ENCODE data around the gene PSME3IP1.
"Not testable (repeated sequence)": the region's sequence is repeated elsewhere in the genome, so short reads cannot be mapped to it uniquely, and the experiment has no call there.

PSME3IP1 gene, protein sequence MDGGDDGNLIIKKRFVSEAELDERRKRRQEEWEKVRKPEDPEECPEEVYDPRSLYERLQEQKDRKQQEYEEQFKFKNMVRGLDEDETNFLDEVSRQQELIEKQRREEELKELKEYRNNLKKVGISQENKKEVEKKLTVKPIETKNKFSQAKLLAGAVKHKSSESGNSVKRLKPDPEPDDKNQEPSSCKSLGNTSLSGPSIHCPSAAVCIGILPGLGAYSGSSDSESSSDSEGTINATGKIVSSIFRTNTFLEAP

DNA sequence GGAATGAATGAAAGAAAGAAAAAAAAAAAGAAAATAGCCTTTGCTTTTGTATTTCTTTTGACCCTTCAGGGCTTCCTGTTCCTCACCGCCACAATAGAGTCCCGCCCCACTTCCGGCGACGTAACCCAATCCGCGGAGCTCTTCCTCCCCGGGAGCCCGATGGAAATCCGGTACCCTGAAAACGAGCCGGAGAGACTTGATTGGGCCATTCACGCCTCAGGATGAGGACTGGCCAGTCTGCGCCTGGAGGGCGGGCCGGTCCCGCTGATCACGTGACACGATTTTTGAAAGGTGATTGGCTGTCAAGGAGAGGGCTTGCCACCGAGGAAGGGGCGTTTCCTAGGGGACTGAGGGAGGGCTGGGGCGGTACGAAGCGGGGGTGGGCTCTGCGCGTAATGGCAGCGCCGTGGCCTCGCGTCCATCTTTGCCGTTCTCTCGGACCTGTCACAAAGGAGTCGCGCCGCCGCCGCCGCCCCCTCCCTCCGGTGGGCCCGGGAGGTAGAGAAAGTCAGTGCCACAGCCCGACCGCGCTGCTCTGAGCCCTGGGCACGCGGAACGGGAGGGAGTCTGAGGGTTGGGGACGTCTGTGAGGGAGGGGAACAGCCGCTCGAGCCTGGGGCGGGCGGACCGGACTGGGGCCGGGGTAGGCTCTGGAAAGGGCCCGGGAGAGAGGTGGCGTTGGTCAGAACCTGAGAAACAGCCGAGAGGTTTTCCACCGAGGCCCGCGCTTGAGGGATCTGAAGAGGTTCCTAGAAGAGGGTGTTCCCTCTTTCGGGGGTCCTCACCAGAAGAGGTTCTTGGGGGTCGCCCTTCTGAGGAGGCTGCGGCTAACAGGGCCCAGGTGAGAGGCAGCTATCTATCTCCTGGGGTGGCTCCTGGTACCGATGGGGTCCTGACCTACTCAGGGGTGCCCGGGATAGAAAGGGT lies at the start of gene PSME3IP1, which contains the start of gene RSPRY1:
Gene PSME3IP1 (minus strand): TSS at position 95 of the 927 bp plus-strand sequence. CDS start 12,185 bp downstream, outside the sequence.
Gene RSPRY1 (plus strand): TSS at position 385 of the 927 bp plus-strand sequence. CDS start 18,330 bp downstream, outside the sequence.
- peak; percentile 98 for DNase-seq

DNA sequence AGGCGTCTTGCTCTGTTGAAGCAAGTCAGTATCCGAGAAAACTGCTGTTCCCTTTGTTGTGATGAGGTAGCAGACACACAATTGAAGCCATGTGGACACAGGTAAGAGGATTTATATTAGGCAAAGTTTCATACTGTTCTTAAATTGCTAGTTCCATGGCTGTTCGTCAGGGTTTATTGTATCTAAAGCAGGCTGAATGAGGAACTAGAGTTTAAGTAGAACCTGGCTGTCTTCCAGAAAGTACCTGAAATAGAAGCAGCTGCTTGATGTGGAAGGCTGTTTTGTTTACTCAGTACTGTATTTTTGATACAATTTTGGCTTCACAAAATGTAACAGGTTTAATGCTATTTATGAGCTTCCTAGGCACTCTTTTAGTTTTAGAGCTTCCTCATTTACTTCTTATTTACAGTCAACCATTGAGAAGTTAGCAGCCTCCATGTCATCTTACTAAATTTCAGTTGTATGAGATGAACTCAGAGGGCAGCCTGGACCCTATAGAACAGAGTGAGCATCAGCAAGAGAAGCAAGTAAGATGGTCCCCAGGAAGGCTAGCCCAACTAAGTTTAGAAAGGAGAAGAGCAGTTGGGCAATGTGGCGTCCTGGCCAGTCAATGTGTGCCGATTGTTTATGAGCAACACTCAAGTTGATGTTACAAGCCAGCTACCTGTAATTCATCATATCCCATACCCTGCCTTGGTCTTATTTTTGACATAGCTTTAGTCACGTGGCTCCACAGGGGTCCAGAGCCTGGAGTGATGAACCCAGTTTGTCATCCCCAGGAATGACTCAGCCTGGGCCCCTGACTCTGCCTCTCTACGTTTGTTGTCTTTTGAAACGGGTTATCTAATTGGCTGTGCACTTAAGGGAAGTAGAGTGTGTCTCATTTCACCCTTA lies 49.5 kb upstream of the PSME3IP1 start:
- DNase-seq, result no peak

- DNase-seq, result no peak
These were observed 48.9 kb upstream of the PSME3IP1 start for GRCh38 chr16:57234707-57235092.

DNA sequence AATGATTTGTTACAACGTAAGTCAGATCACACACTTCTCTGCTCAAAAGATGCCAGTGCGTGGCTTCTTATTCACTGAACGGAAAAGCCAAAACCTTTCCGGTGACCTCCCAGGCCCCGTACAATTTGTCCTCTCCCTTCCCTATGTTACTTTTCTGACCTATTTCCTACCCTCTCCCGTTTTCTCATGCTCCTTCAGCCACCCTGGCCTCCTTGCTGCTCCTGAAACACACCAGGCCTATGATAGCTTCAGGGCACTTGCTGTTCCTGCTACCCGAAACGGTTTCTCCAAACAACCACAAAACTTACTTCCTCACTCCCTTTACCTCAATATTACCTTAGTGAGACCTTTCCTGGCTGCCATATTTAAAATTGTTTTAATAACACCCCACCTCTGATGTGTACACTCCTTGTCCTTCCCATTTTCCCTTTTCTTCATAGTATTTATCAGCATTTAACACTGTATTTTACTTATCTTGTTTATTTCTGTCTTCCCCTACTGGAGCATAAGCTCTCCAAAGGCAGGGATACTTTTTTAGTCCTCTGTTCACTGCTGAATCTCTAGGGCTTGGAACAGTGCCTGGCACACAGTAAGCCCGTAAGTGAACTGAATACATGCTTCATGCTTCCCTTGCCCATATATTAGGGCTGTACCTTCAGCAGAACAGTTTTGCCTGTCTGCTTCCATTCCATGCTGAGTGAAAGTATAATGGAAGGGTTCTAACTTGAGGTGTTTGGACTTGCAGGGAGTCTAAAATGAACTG lies 48.3 kb upstream of the PSME3IP1 start:
- no peak for DNase-seq

DNA sequence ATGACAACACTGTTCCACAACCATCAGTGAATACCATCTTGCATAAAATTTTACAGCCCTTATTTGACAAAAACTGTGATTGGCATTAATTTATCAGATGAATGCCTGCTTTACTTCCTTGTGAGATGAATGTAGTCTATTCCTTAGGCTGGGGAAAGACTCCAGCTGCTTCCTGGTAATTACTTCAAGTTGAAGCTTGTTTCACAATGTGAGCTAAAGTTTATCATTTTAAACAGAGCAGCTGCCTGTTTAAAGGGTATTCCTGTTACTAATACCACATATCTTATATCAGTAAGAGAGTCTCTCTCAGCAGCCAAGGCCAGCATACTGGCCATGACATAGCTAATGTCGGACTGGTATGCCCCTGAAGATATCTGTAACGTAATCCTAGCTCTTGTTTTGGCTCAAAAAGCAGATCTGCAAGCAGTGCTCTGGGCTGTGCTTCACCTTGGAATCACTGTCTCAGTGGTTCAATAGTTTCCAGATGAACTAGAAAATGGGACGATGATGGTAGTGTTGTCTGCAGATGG lies 46.0 kb upstream of the PSME3IP1 start:
- DNase-seq, result no peak

- DNase-seq, result no peak
These were observed 43.2 kb upstream of the PSME3IP1 start for GRCh38 chr16:57229079-57229478.

DNA sequence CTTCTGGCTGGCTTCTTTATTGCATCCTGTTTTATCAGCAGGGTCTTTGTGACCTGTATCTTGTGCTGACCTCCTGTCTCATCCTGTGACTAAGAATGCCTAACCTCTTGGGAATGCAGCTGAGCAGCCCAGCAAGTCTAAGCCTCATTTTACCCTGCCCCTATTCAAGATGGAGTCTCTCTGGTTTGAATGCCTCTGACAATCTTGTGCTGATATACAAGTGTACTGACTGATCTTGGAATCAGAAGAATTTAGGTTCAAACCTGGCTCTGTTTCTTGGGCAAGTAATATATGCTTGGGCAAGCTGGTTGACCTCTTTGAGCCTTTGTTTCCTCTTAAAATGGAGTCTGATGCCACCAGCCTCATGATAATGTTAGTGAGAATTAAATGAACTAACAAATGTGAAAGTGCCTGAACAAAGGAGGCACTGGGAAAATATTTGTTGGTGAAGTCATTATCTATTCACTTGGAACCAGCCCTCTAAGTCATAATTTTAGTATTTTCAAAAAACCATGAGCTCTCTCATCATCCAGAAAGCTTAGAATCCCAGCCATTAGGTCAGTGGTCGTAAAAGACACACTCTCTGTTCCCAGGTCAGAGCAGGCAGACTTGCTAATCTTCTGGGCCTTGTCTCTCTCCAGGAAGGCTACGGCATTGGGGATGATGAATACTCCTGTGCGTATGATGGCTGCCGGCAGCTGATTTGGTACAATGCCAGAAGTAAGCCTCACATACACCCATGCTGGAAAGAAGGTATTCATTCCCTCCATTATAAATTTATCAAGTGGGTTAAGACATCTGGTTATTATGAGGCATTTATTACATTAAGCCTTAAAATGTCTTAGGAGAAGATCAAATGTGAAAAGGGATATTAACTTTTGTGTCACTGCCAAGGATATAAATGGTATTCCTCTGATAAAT lies 41.1 kb upstream of the PSME3IP1 start:
- DNase-seq, result no peak

GRCh38 chr16:57225978-57226377 lies 40.1 kb upstream of the PSME3IP1 start:
- no peak for DNase-seq

GRCh38 chr16:57224651-57225335 lies 39.0 kb upstream of the PSME3IP1 start:
- no peak for DNase-seq

GRCh38 chr16:57223057-57223456 lies 37.2 kb upstream of the PSME3IP1 start:
- DNase-seq, result no peak

- no peak for DNase-seq
These were observed 31.1 kb upstream of the PSME3IP1 start for GRCh38 chr16:57216968-57217367.

GRCh38 chr16:57213462-57213861 lies 27.6 kb upstream of the PSME3IP1 start:
- DNase-seq, result no peak

DNA sequence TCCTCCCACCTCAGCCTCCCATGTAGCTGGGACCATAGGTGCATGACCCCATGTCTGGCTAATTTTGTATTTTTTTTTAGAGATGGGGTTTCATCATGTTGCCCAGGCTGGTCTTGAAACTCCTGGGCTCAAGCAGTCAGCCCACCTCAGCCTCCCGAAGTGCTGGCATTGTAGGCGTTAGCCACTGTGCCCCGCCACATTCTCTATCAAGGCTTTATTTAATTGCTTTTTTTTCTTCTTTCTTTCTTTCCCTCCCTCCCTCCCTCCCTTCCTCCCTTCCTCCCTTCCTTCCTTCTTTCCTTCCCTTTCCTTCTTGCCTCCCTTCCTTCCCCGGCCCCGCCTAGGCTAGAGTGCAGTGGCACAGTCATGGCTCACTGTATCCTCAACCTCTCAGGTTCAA lies 23.9 kb upstream of the PSME3IP1 start:
- DNase-seq, result no peak

GRCh38 chr16:57208926-57209325 lies 23.1 kb upstream of the PSME3IP1 start:
- DNase-seq, result no peak

DNA sequence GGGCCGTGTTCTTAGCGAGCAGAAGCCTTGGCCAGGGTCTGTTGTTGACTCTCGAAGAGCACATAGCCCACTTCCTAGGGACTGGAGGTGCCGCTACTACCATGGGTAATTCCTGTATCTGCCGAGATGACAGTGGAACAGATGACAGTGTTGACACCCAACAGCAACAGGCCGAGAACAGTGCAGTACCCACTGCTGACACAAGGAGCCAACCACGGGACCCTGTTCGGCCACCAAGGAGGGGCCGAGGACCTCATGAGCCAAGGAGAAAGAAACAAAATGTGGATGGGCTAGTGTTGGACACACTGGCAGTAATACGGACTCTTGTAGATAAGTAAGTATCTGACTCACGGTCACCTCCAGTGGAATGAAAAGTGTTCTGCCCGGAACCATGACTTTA lies 18.8 kb upstream of the PSME3IP1 start:
- DNase-seq, result no peak

DNA sequence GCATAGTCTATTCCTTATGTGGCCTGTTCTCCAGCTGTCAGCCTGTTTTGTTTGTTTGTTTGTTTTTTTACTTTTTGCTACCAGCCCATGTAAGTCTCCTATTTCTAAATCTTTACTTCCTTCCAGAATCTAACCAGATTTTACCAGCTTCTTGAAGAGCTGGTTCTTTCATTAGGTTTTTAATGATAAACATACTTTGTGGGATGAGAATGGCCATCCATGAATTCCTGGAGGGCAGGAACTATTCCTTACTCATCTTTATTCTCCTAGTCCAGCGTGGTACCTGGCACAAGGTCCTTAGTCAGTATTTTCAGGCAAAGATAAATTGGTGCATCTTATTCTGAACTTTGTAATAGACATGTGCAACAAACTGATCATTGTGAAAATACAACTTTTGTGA lies 17.6 kb upstream of the PSME3IP1 start:
- DNase-seq, result no peak

DNA sequence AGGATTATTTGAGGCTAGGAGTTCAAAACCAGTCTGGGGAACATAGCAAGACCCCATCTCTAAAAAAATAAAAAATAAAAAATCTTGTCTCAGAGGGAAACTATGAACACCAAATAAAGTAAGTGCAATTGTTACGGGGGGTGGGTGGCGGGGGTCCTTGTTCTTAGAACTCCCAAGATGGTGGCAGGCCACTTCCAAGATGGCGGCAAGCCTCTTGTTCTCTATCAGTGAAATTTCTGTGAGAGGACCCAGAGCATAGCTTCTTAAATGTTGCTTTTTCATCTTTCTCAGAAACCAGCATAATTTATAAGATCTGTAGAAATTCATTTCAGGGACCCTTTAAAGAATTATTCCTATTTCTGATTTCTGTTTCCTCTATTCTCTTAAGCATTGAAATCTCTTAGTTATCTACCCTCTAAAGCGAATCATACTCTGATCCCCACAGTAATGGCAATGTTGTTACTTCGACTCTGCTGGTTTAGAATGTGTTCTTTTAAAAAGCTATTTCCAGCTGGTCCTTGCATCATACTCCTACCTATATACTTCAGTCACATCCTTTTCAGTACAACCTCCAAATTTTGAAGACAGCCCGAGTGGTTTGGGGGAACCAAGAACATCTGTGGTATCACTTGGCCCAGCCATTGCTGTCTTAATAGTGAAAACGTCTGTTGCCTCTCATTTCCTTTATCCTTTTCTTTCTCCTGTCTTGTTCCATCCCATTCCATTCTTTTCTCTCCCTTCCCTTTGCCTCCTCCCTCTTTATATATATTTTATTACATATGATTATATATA lies 16.5 kb upstream of the PSME3IP1 start:
- no peak for DNase-seq

DNA sequence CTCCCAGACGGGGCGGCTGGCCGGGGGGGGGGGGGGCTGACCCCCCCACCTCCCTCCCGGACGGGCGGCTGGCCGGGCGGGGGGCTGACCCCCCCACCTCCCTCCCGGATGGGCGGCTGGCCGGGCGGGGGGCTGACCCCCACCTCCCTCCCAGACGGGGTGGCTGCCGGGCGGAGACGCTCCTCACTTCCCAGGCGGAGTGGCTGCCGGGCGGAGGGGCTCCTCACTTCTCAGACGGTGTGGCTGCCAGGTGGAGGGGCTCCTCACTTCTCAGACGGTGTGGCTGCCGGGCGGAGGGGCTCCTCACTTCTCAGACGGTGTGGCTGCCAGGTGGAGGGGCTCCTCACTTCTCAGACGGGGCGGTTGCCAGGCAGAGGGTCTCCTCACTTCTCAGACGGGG lies 15.1 kb upstream of the PSME3IP1 start:
- not testable (repeated sequence) for DNase-seq

- not testable (repeated sequence) for DNase-seq
These were observed 14.5 kb upstream of the PSME3IP1 start for GRCh38 chr16:57200321-57200720.
